Stimulated activated CD4-positive, alpha-beta T cell treated with anti-CD3 and anti-CD28 coated beads, Interleukin-1b, Interleukin-23, amount 100 ng/mL, for 24 hours (primary cell): ENCODE measurements around the gene PPRC1.

Experiments used
- DNase-seq, 4 experiments: peaks; one replicate each; pipeline ENCODE4 v3.0.0-alpha.2; 2020; ENCODE audit warnings: low read depth in 4 of 4, low spot score in 1 of 4

The PPRC1 gene

DNA sequence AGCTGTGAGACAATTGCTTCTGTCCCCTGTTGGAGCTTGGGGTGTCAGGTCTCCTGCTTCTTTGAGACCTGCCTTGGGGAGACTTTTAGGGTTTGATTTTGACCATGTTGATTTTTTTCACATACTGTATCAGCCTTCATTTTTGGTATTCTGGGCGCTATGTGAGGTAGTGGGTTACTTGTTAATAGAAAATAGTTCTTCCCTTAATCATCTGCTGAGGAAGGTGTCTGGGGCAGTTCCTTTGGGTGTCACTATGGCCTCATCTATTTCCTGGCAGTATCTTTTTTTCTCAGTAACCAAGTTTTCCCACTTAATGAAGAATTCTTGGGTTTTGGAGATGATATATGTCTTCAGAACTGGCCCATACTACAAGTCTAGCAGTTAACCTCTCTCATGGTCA, 14.7 kb downstream of the PPRC1 start:
- no peak for DNase-seq

DNA sequence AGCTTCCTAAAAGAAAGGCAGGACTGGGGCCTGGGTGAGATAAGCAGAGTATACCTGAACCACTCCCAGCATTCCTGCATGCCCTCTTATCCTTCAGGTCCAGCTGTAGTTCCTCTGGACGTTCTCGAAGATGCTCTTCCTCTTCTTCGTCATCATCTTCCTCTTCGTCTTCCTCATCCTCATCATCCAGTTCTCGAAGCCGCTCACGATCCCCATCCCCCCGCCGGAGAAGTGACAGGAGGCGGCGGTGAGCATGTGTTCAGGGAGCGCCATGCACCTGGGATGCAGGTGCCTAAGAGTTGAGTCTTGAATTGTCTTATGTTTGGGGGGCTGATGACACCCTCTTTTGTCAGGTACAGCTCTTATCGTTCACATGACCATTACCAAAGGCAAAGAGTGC, 15.4 kb downstream of the PPRC1 start:
- DNase-seq = no peak

DNA sequence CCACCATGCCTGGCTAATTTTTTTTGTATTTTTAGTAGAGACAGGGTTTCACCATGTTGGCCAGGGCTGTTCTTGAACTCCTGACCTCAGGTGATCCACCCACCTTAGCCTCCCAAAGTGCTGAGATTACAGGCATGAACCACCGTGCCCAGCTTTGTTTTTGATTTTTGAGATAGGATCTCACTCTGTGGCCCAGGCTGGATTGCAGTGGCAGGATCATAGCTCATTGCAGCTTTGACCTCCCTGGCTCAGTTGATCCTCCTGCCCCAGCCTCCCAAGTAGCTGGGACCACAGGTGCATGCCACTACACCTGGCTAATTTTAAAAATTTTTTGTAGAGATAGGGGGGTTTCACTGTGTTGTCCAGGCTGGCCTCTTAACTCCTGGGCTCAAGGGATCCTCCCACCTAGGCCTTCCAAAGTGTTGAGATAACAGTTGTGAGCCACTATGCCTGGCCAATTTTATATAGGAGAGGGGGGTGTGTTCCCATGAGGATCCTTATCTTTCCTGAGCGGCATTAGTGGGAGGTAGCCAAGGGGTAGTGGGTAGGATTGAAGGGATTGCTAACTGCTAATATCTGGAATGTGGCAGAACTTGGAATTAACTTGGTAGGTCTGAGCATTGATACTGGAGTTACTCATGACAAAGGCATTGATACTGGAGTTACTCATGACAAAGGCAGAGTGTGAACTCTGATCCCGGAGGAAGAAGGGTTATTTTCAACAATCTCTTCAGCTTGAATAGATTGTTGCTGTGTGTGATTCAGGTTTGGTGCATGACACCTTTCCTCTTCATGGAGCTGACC, 18.3 kb downstream of the PPRC1 start:
- DNase-seq = no peak

DNA sequence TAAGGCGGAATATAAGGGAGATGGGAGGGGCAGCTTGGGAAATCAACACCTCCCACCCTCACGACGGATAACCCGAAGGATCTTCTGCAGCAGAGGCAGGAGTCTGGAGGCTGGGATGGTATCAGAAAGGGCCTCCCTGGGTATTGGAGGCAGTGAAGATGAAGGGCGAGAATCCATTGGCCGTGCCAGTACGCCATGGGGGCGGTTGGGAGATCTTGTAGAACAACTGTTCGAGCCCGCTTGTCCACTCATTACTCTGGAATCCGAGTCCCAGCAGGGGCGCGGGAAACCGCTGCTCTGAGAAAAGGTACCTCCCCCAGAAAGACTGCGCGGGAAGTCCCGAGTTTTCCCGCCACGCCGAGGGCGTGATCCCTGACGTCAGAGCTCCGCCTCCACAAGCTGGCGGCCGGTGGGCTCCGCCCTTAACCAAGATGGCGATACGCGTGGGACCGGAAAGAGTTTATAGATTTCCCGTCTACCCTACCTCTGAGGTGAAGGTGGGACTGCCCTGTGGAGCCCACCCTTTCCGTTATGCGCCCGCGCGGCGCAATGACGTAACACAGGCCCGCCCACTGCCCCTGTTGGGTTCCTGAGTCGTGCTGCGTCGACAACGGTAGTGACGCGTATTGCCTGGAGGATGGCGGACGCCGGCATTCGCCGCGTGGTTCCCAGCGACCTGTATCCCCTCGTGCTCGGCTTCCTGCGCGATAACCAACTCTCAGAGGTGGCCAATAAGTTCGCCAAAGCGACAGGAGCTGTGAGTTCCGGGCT, 19.1 kb downstream of the PPRC1 start, which contains the start of gene NOLC1:
TSS of gene NOLC1 (plus strand) at position 616 of the 771 bp plus-strand sequence. CDS start at position 638, 22 bp downstream.
- peak; percentile 99 to 100 (median 99) for DNase-seq

DNA sequence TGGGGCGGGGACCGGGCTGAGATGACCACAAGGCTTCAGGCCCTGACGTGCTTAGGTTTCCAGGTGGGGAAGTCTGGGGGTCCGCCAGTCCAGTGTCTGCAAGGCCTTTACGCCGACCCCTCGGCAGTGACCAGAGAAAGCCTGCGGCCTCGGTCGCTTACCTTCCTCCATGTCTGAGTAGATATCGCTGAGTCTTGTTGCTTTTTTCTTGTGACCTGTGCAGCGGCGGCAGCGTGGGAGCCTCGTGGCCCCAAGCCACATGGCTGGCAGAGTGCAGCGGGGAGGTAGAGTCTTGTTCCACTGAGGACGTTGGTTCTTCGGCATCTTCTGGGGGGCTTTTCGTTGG, 19.7 kb downstream of the PPRC1 start:
- peak; percentile 19 to 48 (median 39) for DNase-seq

DNA sequence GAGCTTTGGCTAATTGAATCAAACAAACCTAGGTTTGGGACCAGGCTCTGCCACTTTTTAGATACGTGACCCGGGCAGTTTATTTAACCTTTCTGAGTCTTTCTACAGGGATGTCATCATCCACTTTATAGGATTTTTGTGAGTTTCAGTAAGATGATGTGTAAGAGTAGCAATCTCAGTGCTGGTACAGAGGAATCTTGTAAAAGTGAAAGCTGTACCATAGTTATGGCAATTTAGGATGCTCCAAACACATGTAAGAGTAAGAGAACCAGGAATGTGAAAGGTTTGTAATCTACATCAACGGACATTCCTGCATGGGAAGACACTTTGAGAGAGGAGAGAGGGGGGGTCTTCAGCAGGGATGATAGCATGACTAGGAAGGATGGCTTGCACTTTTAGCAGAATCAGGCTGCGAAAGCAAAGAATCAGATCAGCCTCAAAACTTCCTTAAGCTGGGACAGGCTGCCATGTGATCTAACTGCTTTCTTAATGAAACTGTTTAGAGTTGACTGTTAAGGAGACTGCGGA, 20.3 kb downstream of the PPRC1 start:
- DNase-seq = no peak

DNA sequence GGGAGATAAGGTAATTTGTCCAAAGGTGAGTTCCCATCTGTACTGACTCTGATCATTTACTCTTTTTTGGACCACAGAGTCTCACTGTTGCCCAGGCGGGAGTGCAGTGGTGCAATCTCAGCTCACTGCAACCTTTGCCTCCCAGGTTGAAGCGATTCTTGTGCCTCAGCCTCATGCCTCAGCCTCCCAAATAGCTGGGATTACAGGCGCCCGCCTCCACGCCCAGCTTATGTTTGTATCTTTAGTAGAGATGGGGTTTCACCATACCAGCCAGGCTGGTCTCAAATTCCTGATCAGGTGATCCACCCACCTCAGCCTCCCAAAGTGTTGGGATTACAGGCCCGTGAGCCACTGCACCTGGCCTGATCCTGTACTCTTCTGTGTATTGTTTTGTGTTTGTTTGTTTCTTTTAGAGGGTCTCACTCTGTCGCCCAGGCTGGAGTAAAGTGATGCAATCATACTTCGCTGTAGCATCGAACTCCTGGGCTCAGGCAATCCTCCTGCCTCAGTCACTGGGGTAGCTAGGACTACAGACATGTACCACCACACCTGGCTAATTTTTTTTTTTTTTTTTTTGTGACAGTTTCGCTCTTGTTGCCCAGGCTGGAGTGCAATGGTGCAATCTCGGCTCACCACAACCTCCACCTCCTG, 21.8 kb downstream of the PPRC1 start:
- no peak for DNase-seq

DNA sequence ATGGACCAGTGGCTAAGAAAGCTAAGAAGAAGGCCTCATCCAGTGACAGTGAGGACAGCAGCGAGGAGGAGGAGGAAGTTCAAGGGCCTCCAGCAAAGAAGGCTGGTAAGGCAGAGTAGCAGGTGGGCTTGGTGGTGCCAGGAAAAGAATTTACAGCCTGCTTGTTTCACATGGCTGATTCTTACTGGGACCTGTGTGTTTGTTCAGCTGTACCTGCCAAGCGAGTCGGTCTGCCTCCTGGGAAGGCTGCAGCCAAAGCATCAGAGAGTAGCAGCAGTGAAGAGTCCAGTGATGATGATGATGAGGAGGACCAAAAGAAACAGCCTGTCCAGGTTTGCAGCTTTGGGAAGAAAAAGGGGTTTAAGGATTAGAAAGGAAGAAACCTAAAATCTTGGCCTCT, 24.4 kb downstream of the PPRC1 start:
- no peak for DNase-seq

DNA sequence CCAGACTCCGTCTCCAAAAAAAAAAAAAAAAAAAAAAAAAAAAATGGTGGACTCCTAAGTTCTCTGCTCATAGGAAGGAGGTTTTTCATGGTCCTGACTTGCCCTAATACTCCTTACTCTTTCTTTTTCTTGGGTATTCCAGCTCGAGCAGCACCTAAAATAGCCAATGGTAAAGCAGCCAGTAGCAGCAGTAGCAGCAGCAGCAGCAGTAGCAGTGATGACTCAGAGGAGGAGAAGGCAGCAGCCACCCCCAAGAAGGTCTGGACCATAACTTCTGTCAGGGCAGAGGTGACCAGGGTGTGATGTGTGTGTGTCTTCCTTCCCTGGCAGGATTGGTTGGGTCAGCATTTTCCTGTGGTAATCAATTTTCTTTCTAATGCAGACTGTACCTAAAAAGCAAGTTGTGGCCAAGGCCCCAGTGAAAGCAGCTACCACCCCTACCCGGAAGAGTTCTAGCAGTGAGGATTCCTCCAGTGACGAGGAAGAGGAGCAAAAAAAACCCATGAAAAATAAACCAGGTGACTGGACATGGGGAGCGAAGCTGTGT, 26.3 kb downstream of the PPRC1 start:
- no peak for DNase-seq

DNA sequence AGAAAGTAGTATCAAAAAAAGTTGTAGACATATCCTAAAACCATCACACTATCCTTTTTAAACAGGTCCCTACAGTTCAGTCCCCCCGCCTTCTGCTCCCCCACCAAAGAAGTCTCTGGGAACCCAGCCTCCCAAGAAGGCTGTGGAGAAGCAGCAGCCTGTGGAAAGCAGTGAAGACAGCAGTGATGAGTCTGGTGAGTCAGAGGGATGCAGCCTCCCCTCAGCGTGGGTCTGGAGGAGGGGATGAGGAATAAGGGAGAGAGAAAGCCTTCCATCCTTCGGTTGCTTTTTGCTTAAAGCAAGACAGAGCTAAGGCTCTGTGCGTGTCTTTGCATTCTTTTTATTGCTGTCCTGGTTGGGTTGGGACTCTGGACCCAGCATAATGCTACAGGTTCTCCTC, 27.0 kb downstream of the PPRC1 start:
- no peak for DNase-seq

DNA sequence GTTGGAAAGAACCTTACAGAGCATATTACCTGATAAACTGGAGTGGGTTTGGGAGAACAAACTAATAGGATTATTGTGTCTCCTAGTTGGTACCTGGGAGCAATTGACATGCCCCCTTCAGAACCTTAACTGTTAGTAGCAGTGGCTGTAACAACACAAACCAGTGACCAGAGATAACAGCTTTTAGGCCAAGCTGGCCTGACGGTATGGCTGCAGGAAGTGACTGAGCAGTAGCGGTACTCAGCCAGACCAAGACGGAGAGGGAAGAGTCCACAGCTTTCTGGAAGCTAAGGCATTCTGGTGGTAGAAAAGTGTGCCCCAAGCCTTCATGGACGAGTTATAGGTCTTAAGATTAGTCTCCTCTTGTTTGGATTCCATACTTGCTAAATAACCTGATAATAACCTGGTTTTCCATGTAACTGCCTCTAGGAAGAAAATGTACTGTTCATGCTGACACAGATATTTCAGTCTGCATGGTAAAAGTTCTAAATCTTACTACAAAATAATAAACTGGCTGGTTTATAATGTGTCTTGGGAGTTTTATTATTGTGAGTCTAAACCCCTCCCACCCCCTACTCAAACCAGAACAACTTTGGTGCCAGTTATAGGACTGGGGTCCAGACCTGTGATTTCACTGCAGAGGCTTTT, 30.6 kb downstream of the PPRC1 start:
- no peak for DNase-seq

DNA sequence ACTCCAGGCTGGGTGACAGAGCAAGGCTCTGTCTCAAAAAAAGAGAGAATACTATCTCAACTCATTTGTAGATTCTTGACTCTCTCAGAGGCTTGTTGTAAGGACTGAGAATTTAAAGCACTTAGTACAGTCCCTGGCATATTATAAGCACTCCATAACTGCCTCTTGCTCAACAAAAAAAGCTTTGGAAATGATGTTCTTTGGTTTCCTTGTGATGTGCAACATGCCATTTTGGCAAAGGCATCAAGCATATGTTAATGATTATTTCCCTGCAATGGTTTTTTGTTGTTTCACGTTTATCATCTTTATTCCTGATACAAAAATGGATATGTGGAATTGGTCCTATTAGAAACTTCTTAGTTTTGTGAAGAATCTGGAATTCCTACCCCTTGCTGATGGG, 35.0 kb downstream of the PPRC1 start:
- no peak for DNase-seq

DNA sequence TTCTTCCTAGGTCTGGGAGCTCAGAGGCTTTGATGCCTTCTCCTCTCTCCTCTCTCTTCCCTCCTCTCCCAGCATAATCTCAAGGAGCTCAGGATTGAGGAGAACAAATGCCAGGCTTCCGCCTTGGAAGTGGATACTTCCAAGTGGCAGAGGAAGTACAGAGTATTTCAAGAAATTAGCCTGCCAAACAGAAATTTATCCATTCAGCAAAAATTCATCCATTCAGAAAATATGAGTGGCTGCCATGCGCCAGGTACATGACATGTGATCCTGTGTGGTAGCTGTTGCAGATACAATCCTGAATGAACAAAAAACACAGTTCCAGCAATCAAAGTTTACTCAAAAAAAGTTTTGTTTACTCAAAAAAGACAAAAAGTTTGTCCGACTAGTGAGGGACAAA, 37.8 kb downstream of the PPRC1 start:
- no peak for DNase-seq

DNA sequence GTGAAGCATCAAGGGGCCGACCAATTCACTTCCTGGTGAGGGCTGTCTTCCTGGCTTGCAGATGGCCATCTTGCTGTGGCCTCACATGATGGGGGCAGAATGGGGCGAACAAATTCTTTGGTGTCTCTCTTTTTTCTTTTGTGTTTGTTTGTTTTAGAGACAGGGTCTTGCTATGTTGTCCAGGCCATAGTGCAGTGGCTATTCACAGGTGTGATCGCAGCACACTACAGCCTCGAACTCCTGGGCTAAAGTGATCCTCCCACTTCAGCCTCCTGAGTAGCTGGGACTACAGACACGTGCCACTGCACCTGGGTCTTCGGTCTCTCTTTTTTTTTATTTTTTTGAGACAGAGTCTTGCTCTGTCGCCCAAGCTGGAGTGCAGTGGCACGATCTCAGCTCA, 39.4 kb downstream of the PPRC1 start:
- no peak for DNase-seq

DNA sequence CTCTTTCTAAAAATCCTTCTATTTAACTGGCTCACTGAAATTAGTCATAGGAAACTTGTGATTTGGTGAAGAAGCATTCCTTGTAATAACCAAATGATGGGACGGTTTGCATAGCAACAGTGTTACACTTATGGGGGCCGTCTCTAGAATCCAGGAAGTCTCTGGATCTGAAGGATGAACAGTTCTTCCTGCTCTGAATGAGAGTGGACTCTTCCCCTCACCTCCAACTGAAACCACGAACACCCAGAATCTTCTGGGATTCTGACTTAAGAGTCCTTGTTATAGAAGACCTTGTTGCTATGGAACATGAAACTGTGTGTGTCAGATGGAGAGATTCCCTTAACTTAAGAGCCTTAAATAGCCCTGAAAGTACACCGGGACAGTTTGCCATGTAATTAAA, 42.6 kb downstream of the PPRC1 start:
- DNase-seq = no peak

DNA sequence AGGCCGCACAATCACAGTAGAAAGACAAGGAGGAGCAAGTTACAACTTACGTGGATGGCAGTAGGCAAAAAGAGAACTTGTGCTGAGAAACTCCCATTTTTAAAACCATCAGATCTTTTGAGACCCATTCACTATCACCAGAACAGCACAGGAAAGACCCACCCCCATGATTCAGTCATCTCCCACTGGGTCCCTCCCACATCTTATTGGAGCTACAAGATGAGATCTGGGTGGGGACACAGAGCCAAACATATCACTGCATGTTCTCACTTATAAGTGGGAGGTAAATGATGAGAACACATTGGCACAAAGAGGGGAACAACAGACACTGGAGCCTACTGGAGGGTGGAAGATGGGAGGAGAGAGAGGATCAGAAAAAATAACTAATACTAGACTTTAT, 51.8 kb downstream of the PPRC1 start:
- DNase-seq = no peak

DNA sequence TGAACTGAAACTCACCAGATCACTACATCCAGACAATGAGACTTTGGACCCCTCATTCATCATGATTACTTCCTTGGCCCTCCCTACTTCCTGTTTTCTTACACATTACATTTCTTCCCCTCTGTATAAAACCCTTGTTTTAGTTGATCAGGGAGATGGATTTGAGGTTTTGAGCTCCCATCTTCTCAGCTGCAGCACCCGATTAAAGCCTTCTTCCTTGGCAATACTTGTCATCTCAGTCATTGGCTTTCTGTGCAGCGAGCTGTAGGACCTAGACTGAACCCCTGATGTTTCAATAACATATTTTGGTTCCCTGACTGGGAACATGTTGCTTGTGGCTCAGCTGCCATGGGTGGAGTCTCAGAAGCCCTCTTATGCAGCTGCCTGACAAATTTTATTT, 52.4 kb downstream of the PPRC1 start:
- DNase-seq = no peak

DNA sequence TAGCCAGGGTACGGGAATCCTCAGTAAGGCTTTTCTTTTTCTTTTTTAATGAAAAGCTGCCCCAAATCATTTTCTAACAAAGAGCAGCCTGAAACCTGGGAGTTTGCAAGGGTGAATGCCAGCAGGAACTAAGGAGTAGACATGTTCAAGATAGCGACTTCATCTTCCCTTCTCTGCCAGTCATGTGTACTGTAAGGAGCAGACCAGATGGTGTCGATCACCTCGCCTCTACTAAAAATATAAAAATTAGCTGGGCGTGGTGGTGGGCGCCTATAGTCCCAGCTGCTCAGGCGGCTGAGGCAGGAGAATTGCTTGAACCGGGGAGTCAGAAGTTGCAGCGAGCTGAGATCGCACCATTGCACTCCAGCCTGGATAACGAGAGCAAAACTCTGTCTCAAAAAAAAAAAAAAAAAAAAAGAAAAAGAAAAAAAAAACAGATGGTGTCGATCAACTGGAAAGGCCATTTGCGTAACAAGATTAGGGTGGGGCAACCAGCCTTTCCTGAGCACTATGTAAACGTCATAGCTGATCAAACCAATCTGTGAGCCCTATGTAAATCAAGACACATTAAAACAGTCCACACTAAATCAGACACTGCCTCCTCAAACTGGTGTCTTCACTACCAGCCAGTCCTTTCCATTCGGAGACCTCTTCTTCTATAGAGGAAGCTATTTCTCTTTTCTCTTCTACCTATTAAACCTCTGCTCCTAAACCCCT, 53.1 kb downstream of the PPRC1 start:
- DNase-seq = no peak

DNA sequence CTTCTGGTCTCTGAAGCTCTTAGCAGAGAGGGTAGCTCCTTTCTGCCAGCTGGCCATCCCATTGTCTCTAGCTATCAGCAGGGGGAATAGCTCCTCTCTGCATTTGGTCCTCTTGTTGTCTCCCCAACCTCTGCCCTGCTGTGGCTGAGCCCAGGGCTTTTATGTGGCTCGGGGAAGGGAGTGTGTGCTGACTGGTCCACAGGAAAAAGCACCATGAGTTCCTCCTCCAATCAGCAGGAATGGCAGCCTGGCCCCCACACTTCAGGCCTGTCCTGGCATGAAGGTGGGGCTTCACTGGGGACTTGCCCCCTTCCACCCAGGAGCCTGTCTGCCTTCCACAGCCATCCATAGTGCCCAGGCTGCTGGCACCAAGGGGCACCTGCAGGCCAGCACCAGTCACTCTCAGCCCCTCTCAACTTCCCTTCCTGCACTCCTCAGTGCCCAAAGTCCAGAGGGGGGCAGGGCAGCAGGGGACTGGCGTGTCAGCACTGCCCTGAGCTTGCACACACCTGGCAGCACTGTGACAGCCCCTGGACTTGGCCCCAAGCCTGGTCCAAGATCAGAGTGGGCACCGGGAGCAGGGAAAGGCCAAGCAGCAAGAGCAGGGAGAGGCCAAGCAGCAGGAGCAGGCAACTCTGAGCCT, 55.6 kb downstream of the PPRC1 start:
- DNase-seq = no peak
